ENCODE measurements around the gene OCRL.
"Not testable (repeated sequence)": the region's sequence is repeated elsewhere in the genome, so short reads cannot be mapped to it uniquely, and the experiment has no call there.

OCRL gene

DNA sequence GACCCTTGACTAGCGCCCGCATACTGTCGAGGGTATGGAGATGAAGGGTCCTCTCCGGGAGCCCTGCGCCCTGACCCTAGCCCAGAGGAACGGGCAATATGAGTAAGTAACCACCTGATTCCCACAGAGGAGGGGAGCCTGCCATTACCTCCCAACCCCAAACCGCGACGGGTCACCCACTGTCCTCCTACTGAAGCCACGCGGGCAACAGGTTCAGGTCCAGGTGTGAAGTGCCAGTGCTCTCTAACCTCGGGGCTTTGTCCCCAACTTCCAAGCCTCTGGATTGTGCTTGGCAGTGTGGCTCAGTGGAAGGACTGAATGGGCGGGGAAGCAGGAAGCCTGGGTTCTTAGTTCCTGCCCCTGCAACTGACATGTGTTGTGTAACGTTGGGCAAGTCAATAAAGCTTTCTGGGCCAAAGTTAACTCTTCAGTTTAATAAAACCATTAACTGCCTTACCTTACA lies 694 bp downstream of the OCRL start:
- DNase-seq = no peak

DNA sequence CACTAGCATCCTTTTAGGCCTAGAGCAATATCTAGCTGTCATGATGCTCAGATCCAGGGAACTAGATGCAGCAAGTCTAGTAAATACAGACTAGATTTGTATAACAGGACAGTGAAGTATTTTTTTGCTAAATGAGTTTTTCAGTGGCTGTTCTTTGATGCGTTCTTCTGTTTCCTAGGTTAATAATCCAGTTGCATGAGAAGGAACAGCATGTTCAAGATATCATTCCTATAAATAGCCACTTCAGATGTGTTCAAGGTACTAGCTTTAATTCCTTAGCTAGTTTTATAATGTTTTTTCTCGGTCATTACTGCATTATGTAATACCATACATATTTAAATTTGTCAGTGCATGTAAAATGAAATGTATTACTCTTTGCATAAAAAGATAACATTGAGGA lies 4.7 kb downstream of the OCRL start:
- DNase-seq = no peak

DNA sequence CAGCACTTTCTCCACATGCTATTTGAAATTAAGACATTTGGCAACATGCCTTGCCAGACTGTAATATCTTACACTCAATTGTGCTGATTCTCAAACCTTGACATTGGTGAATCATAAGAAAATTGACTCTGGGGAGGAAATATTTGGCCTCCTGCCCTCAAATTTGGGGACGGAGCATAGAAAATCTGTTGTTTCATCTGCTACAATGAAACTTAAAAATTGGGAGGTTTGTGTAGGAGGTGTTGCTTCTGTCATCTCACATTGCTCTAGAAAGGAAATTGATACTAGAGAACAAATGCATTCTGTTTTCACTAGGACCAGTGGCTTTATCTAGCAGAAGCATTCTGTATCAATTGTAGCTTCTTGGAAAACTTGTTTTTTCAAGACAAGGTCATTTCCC lies 5.3 kb downstream of the OCRL start:
- no peak for DNase-seq

DNA sequence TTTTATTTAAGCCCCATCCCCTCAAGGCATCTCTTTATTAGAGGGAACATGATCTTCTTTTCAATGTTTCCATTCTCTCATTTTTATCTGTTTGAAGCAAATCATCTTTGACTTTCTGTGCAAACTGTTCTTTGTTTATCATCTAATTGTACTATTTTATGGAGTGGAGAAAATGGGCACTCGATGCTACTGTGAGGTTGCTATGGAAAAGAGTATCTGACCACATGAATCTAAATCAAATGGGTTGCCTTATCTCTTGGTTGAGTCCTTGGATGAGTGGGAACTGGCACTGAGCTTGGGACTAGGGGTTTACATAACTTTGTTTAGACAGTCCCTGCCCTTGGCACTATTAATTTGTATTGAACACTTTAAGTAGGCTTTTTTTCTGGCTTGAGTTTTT lies 9.1 kb downstream of the OCRL start:
- no peak for DNase-seq

DNA sequence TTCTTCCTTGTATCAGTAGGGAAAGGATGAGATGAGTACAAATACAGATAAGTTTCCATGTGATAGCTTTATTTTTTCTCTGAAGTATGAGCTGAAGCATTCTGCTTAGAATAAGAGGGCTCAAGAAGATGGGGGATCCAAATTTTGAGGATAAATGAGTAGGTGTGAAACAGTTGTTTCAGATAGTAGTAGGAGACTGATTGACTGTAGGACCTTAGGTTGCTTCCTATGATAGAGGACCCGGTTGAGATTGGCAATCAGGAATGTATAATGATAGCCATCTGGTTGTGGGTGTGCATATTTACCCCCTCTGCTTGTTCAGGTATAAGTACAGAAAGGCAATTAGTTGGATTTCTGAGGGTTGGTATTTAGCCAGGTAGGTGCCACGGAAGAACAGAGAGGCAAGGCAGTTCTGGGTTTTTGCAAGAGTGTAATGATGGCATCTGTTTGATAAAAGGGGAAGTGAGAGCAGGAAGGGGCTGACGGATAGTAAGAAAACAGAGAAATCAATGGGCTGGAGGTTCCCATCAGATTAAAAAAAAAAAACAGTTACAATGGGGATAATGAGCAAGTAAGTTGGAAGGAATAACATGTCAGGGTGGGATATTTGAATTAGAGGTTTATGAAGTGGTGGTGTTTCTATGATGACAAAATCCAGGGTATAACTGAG lies 13.7 kb downstream of the OCRL start:
- DNase-seq = no peak

DNA sequence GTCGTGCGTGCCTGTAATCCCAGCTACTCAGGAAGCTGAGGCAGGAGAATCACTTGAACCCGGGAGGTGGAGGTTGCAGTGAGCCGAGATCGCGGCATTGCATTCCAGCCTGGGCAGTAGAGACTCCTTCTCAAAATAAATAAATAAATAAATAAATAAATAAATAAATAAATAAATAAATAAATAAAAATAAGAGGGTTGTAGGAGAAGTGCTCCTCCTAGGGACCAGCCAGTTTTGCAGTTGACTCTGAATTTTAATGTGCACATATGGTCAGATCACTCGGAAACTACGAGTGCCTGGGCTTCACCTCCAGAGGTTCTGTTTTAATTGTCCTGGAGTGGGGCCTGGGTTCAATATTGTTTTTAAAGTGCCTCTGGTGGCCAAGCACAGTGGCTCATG lies 14.8 kb downstream of the OCRL start:
- not testable (repeated sequence) for DNase-seq

DNA sequence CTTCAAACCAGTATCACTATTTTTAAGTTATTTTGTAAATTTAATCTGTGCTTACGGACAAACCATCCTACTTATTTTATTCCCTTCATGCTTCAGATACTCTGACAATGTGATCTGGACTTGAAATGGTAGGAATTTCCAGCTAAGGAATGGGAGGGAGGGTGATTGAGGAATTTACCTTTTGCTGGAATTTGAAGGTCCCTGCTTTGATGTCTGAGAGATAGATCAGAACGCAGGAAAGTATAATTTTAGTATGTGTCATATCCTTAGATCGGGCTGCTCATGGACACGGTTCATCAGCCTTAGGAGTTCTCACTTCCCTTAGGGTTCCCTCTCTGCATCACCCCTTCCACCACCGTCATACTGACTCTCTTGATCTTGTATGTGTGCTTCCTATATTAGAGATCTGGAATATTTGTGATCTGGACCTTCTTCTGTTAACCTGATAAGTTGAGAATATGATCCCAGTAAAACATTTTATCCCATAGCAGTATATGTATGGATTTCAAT lies 16.8 kb downstream of the OCRL start:
- DNase-seq = no peak

DNA sequence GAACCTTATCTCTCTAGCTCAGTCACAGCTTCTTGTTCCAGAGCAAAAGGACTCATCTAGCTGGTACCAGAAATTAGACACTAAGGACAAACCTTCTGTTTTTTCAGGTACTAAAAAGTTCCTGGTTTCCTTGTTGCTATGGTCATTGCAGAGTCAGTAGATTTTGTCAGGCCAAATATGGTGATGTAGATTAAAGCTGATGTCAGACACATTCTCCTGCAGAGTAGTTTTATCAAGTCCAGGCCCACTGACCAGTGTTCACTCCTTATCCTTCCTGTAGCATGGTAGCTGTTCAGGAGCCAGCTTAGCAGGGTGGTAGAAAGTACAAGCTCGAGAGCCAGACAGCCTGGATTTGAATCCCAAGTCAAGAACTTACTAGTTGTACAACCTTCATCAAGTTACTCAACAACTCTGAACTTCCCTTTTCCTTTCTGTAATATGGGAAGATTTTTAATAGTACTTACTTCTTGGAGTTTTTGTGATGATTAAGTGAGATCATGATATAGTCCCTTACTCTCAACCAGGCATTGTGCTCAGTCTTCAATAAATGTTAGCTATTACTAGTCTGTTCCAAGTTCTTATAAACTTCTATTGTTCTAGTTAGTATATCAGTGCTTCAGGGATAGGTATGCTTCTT lies 17.9 kb downstream of the OCRL start:
- DNase-seq = no peak

DNA sequence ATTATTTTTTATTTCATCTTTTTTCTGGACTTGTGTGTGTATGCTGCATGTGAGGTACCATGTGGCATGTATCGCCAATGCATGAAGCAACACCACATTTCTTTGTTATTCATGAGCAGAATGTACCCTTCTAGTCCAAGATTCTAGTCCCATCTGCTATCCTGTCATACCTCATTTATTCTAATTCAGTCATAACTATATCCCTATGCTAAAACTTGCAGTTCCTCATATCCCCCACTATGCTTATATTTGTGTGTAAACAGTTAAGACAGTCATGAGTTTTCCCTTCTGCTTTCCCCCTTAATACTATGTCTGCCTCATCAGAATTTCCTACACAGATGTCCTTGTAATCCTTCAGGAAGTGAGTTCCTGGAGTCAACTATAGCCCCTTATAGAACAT lies 19.7 kb downstream of the OCRL start:
- DNase-seq = no peak

DNA sequence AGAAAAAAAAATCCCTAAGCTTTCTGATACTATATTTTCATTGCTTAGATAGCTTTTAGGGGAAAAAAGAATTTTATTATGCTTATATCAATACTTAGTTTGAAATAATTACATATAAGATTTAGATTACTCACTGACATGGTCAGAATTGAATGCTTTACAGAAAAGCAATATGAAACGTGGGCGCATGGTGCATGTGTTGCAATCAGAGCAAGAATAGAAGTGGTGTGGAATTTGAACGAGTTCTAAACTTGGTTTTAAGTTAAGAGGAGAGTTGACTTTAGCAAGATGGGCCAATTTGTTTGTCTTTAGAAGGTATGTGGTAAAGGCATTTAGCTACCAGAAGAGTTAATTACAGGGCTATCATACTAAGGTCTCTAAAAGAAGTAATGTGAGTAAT lies 21.4 kb downstream of the OCRL start:
- no peak for DNase-seq

DNA sequence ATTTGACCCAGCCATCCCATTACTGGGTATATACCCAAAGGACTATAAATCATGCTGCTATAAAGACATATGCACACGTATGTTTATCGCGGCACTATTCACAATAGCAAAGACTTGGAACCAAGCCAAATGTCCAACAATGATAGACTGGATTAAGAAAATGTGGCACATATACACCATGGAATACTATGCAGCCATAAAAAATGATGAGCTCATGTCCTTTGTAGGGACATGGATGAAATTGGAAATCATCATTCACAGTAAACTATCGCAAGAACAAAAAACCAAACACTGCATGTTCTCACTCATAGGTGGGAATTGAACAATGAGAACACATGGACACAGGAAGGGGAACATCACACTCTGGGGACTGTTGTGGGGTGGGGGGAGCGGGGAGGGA lies 24.3 kb downstream of the OCRL start:
- not testable (repeated sequence) for DNase-seq

DNA sequence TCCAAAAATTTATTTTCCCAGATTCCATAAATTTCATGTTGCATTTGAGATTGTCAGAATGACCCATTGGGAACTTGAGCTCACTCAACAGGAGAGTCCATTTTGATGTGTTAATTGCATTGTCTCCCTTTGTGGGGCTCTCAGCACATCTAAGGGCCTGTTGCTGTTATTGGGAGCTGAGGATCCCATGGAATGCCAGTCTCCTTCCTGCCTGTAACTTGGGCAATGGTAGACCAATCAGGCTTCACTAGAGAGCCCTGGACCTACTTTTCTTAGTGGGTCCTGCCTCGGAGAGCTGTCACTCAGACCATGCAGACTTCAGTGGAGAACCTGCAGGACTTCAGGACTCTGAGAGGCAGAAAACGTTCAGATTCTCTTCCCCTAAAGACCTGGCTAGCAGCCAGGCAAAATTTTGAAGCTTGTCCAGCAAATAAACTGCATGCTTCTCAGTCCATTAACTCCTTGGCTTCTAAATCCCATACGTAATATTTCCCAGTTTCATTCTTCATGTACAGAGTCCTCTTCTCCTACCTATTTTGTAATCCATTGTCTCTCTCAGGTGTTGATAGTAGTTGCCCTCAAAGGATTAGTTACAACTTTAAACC lies 25.1 kb downstream of the OCRL start:
- DNase-seq = no peak

DNA sequence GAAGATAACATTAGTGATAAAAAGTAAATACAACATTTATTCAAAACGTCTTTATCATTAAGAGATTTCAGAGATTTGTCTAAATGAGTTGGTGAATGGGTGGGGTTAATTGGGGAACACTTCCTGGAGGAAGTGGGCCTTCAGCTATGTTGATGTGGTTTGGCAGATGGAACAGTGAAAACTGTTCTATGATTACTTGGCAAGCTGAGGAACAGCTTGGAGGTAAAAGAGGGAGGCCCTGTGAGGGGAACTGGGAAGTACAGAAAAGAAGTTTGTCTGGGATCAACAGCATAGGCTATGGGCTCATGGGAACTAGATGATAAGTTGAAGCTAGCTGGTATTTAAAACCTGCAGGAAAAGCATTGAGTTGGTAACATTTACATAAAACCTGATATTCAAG lies 26.0 kb downstream of the OCRL start:
- no peak for DNase-seq

DNA sequence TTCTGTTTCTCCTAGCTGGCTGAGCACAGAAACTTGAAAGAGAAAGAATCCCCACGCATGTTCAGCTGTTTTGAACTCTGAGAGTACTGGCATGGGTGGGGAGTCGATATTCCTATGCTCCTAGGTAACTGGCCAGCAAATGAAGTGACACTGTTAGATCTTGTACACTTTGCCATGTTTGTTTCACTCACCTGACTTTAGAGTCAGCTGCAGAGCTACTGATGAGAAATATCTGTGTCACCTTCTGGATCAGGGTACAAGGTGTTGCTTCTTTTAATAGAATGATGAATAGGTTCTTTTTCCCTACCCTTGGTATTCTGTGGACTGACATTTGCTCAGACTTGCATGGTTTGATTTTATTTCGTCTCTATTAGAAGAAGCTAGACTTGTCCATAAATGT lies 28.3 kb downstream of the OCRL start:
- no peak for DNase-seq

DNA sequence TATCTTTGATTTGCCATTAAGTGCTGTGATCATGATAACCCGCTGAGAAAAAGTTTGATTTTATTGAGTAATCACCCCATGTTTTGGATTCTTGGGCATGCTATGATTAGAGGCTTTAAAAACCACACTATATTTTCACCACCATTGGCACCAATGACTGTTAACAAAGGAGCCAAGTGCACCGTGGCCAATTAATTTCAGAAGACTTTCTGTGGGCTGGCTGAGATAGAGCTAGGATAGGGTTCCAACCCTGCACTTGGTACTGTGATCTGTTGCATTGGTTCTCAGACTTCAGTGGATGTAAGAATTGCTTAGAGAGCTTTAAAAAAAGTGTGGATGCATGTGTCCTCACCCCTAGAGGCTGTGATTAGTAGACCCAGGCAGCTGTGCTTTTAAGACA lies 32.4 kb downstream of the OCRL start:
- DNase-seq = no peak

DNA sequence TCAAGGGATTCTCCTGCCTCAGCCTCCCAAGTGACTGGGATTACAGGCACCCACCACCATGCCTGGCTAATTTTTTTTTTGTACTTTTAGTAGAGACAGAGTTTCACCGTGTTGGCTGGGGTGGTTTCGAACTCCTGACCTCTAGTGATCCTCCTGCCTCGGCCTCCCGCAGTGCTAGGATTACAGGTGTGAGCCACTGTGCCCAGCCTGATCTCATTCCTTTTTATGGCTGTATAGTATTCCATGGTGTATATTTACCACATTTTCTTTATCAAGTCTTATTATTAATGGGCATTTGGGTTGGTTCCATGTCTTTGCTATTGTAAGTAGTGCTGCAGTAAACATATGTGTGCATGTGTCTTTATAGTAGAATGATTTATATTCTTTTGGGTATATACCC lies 33.6 kb downstream of the OCRL start:
- not testable (repeated sequence) for DNase-seq

DNA sequence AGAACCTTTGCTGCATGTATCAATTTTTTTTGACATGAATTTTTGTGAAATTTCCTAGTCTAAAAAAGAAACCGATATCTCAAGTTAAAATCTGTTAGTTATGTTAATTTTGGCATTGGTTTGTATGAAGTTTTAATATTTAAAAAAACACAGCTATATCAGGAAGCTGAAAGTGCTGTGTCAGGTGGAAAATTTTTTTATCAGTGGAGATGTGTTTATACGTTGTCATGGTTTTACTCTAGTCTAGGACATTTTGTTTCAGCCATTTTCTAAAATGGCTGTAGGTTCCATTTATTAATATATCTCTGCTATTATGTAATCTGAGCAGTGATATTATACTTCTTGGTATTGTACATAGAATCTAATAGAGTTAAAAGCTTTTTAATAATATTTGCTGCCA lies 34.2 kb downstream of the OCRL start:
- no peak for DNase-seq

DNA sequence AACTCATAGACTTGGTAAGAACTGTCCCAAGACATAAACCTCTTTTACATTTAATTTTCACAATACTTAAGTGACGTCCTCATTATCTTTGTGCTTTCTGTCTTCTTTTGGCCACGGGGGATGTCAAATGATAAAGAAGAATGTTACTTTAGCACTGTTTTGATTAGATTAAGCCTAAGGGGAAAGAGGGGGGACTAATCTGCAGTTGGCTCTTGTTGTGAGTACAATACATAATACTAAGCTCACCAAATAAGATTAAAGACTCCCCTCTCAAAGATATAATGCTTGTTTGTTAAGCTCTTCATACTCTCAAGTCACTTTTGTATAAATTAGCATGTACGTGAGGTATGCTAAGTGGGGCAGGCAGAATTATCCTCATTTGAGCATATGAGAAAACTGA lies 36.5 kb downstream of the OCRL start:
- DNase-seq = peak; percentile 85

DNA sequence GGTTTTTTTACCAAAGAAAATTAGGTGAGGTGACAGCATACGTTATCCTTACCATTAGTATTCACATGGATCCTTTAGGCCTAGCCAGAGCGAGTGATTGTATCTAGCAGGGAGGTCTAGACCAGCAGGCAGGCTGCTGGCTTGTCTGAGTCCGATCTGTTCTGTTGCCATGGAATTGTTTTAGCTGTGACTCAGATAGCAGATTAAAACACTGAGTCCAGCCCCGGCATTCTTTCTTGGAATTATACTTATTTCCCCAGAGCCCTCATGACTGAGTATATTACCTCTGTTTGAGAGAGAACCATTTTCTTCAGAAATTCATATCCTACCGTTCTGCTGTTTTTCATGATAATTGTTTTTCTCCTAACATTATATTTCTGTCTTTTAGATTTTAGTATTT lies 37.4 kb downstream of the OCRL start:
- peak; percentile 68 for DNase-seq

DNA sequence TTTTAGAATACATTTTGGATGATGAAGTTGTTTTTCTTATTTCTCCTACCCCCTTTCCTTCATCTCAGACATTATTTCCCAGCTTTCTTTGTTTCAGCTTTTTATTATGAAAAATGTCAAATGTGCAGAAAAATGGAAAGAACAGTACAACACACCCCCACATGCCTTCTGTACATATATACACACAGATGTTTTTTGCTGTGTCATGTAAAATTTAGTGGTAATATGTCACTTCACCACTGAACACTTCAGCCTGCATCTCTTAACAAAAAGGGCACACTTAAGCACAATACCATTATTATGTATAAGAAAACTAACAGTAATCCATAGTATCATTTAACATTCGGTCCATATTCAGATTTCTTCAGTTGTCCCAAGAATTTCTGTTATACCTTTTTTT lies 37.8 kb downstream of the OCRL start:
- no peak for DNase-seq

DNA sequence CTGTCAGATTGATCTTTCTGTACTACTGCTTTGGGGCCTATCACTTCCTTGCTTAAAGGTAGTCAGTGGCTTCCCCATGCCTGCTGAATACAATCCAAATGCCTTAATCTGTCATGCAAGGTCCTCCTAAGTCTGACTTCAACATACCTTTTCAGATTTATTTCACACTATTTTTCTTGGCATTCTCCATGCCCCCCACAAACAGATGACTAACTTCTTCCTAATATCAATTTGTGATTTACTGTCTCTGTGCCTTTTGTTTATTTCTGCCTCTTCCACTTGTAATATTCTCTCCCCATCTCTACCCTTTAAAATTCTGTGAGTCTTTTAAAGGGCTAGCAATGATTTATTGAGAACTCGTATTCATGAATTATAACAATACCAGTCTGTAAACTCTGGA lies 41.8 kb downstream of the OCRL start:
- DNase-seq = no peak

DNA sequence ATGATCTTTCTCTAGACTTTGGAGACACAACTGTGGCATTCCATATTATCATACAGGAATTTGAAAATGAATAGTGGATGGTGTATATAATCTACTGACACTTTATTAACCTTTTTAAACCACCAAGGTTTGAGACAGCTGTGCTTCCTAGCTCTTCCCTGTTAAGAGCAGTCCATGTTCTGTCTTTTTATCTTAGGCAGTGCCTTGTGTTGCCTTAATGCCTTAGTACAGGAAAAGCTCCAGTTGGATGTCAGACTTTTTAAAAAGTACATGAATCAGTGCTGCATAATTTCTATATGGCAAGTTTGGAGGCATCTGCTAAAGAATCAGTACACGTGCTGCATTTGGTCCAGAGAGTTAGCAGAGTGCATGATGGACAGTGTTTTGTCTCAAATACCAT lies 45.1 kb downstream of the OCRL start:
- no peak for DNase-seq

DNA sequence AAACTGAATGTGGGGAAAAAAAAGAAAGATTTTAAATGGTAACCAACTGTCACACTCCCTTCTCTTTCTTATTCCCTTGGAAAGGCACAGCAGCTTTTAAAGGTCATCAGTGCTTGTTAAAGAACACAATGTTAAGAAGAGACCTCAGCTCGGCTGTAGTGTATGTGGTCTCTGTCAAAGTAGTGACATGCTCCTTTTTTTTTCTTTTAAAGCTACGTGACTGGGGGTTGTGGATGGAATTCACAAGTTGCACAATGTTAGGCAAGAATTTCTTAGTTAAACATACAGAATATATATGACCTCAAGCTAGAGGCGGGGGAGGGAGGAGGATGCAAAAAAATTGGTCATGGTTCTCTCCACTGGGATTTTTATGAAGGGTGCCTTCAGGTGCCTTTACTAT lies 45.6 kb downstream of the OCRL start:
- DNase-seq = no peak

DNA sequence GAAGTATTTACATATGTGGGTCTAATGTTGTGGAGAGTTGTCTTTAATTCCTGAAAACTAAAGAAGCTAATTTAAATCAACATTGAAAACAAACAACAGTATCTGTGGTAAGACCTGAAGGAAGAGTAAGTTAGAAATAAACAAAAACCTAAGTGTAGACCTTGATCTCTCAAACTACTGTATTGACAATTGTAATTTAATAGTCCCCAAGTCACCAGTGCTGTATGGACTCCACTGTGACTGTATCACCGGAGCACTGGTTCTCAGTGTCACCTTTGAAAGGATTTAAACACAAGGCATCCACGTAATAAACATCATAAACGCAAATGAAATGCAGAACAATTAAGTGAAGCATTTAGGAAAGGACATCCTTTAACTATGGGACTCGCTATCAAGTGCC lies 46.4 kb downstream of the OCRL start:
- DNase-seq = no peak

DNA sequence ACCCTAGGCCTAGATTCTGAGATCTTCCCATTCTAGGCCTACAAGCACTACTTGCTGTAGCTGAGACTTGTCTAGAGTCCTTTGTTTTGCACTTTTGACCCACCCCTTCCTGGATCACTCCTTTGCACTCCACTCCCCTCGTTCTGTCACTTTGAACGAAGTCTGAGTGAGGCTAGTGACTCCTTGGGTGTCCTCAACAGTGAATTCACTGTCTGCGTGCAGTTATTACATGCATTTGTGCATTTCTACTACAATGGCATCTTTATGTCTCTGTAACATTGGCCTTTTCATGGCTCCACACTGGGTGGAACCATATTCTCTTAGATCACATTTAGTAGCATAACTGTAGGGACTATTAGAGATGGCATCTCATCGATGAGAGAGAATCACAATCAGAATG lies 50.5 kb downstream of the OCRL start:
- no peak for DNase-seq

Measured in NCI-H82 (cell line).